HL-60/S4 treated with phorbol 12-myristate 13-acetate at 8.2 ng/mL for 4 days and 3 days (cell line): ENCODE results near the gene DDX10.

Experiments
- in situ Hi-C: fragments of 300-500 bp; cut with MboI; formaldehyde crosslinking; loops from 2 replicates; pipeline ENCODE4 v1.15.0; 2022; ENCODE audit warnings: low sequenced_read_pairs

The DDX10 gene

DNA sequence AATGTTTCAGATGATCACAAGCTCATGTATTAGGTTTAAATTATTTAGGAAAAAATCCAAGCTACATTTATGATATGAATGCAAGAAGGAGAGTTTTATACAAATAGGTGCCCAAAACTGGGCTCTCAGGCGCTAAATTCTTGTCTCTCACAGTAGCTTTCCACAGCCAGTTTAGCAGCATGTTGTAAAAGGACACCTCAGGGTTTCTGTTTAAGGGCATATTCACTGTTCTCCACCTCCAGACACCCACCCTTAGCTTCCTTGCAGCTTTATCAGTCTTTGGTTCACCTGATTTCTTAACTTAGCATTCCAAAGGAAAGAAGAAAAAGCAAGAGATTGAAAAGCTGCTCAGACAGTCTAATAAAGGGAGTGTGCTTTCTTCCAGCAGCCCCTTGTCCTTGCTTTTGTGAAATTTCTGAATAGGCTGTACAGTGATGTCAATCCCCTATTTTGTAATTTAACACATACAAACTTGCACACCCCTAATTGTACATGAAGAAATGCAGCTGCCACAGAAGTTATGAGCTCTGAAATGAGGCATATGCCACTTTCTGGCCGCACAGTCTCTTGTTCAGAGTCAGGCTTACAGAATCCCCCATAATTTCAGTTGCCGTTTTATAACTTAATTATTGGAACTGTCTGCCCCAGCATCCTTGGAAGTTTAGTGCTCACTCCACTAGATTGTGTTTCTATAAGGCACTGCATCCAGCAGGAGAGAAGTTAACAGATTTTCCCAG lies 262.1 kb downstream of the DDX10 start:
- in situ Hi-C loops = no loop called here

DNA sequence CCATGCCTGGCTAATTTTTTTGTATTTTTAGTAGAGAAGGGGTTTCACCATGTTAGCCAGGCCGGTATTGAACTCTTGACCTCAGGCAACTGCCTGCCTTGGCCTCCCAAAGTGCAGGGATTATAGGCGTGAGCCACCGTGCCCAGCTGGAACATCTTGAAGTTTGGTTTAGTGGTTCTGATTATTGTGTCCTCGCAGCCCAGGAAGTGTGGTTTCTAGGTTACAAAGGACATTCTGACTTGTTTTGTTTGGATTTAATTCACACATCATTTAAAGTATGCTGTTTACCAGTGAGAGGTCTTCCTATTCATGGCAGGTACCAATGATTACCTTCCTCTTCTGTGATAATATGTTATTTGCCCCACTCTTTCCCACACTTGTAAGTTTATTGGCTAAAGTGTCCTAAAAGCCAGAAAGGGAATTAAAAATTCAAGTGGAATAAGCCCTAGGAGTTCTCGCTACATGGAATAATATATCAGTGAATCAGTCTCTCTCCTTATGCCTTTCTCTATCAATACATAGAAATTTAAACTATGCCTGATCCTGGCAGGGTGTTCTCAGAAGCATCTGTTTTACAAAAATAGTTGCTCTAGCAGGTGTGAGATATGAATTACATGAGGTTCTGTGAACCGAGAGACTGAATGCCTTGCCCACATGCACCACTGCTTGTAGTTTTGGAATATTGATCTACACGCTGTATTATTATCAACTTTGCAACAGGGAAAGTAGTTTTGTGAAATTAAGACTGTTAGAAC lies 263.1 kb downstream of the DDX10 start:
- in situ Hi-C loops = no loop called here

DNA sequence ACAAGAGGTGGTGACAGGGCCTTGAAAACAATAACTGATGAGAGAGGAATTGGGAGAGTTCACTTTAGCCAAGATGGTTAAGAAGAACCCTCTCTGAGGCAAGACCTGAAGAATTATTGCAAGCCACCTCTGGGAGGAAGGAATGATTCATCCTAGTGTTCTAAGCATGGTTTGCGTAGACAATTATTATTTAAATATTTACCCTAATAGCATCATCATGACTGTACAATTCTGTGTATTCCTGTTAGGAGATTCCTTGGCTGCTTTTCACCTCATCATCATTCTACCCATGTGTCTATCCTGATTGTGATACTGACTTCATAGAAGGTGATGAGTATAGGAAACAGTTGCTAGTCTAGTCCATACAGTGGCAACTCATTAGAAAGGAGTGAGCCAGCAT lies 264.4 kb downstream of the DDX10 start:
- in situ Hi-C loops = no loop called here

DNA sequence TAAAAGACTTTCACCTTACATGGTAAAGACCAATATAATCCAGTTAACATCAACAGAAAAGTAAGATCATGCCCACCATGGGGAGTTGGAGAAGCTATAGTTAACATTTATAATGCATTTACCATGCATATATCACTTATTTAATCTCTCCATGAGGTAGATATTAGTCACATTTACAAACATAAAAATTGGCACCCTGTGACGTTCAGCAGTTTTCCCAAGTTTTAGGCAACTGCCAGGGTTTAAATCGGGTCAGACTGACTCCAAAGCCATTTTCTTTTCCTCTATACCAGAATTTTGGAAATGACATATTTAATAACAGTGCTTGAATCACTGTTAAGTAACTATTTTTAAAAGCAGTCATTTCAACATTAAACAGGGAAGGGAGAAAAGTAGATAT lies 266.3 kb downstream of the DDX10 start:
- in situ Hi-C loops = no loop called here

DNA sequence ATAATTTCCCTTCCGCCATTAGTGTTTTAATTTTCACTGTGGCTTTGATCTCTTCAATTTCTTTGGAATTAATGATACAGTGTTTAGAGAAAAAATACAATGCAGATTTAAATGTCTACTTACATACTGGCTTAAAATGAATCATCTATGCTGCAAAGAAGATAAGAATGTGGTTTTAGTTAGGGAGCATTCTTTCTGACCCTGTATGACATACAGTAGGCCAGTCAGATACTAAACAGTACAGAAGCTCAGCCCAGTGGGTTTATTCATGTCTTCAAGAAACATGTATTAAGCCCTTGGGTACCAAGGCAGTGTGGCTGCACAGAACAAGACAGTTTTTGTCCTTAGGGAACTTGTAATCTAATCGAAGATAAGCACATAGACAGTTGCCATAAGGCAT lies 268.8 kb downstream of the DDX10 start:
- in situ Hi-C loops = no loop called here

DNA sequence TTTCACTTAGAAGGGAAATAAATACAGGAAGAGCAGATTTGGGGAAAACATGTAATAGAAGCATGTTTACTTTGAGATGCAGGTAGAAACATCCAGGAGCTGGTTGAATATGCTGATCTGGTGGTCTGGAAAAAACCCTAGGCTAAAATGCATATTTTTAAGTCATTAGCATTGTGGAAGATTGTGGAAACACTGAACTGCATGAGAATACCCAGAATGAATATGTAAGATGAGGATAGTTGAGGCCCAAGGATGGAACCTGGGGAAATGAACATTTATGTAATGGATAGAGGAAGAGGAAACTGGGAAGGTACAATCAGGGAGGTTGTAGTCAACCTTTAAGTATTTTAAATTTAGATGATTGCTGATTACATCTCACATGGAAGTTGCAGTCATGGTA lies 269.4 kb downstream of the DDX10 start:
- in situ Hi-C loops = no loop called here

DNA sequence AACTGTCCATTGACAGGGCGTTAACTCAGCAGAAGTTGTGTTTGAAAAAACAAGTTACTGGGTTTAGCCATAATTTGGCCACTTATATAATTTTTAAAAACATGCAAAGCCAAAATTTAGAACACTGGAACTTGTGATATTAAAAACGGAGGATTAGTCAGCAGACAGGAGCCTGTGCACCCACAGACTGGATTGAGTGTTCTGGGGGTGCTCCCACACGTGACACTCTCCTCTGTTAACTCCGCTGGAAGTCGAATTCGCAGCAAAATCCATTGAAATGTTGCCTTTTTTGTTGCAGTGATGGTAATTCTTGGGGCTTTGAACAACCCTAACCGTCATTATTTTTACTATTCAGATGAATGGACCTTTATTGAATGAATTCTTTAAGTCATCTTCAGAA lies 269.8 kb downstream of the DDX10 start:
- in situ Hi-C loops = no loop called here

DNA sequence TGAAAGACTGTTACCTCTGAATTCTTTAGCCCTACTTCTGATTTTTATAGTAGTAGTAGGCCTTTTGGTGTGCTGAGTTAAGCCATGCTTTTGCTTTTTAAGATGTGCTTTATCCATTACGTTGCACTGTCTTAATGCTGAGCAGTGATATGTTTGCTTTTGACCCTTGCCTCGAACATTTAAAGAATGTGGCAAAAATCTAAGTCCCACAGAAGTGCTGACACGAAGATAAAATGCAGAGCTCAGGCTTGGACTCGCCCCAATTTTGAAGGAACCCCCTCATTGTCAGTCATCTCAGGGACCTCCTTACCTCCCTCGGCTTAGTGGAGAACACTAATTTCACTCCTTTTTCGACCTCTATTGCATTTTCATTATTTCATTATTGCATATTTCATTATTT lies 272.9 kb downstream of the DDX10 start:
- in situ Hi-C loops = no loop called here

DNA sequence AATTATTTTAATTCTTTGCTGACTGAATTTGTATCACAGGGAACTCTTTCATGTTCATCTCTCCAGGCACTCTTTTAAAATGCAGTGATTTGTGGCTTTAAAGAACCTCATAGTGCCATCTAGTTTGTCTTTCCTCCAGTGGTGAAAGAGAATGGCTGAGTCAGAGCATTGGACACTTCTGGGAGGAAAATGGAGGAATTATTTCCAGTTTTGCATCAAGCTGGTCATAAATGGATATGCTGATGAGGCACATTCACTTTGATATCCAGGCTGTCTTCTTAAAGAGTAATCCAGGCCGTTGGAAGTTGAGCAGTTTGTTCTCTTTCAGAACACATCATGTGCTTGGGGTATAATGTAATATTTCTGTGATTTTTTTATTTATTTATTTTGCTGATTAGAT lies 273.7 kb downstream of the DDX10 start:
- in situ Hi-C loops = no loop called here

DNA sequence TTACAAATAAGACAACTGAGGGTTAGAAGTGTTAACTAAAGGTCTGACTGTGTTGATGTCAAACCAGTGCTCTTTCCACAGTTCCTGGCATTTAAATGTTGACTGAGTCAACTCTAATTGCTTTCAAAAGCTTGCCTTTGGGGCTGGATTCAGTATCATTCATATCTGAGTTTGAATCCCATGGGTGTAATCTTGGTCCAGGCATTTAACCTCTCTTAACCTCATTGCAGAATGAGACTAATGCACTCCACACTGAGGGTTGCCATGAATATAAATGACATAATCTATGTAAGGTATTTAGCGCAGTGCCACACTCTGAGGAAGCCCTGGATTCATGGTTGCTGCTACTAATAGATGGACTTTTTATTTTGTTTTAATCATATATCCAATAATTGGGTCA lies 274.3 kb downstream of the DDX10 start:
- in situ Hi-C loops = no loop called here

DNA sequence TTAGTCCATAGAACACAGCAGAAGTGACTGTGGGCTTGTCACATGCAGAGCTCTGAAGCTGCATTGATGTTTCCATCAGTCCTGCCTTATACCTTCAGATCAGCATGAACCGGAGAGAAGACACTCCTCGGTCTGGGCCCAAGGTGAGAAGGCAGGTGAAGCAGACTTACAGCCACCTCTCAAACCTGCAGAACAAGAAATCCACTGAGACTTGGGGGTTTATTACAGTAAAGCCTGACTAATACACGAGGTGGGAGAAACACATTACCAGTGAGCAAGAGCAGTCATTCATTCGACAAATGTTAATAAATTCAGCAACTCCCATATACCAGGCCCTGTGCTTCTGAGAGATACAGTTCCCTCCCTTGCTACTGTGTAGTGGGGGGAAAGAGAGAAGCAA lies 279.0 kb downstream of the DDX10 start:
- in situ Hi-C loops = no loop called here

DNA sequence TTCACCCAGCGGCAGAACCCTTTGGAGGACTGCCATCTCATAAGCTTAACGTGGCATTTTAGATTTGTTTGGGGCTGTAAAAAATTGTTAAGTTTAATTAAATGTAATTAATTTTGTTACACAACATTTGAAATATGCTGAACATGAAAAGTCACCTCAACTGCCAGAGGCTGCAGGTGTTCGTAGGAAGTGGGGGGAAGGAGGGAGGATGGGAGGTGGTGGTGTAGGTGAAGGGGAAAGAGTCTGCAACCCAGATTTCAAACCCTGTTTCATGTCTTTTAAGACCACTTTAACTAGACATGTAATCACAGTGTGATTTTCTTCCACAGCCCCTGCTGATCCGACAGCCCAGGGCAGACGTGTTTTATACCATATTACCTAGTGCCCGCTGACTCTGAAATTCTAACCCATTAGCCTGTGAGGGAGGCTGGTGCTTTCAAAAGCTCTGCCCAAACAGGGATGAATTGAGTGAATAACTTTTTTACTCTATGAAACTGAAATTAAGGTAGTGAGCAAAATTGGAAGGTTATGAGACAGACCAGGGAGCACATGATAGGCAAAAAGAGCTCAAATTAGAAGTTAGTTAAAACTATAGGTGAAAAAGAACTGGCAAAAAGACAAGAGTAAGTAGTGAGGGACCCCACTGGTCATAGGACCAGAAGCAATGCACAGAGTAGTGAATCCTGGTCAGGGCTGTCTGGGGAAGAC lies 279.8 kb downstream of the DDX10 start:
- in situ Hi-C loops = no loop called here

DNA sequence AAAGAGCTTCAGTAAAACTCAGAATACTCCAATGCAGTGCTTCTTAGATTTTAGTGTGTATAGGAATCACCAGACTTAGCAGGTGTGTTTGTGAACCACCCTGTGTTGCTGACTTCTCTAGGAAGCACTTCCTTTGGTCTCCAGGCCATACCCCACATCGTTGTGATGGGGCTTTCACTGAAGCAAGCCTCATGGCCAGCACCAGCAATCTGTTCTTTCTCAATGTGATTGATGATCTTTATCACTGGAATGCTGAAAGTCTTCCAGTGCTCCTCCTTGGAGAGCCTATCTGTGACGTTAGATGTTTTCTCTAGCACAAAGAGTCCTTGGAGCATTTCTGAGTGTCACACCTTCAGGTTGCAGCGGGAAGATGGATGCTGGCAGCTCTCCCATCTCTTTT lies 280.5 kb downstream of the DDX10 start:
- in situ Hi-C loops = no loop called here

DNA sequence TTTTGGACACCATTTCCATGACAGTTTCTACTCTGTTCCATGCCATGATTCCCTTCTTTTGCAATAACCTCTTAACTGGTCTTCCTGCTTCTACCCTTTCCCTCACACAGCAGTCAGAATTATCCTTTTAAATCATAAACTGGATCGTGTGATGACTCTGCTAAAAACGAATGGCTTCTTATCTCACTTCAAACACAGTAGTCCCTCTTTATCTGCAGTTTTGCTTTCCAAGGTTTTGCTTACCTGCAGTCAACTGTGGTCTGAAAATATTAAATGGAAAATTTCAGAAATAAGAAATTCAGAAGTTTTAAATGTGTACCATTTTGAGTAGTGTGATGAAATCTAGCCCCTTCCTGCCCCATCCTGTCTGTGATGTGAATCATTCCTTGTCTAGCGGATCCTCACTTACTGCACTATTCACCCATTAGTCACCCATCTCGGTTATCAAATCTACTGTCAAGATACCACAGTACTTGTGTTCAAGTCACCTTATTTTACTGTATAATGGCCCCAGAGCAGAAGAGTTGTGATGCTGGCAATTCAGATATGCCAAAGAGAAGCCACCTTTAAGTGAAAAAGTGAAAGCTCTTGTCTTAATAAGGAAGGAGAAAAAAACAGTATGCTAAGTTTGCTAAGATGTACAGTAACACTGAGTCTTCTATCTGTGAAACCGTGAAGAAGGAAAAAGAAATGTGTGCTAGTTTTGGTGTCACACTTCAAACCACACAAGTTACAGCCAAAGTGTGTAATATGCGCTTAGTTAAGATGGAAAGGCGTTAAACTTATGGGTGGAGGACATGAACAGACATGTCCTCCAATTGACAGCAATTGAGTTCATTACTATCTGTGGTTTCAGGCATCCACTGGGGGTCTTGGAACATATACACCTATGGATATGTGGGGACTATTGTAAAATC lies 283.0 kb downstream of the DDX10 start:
- in situ Hi-C loops = no loop called here

DNA sequence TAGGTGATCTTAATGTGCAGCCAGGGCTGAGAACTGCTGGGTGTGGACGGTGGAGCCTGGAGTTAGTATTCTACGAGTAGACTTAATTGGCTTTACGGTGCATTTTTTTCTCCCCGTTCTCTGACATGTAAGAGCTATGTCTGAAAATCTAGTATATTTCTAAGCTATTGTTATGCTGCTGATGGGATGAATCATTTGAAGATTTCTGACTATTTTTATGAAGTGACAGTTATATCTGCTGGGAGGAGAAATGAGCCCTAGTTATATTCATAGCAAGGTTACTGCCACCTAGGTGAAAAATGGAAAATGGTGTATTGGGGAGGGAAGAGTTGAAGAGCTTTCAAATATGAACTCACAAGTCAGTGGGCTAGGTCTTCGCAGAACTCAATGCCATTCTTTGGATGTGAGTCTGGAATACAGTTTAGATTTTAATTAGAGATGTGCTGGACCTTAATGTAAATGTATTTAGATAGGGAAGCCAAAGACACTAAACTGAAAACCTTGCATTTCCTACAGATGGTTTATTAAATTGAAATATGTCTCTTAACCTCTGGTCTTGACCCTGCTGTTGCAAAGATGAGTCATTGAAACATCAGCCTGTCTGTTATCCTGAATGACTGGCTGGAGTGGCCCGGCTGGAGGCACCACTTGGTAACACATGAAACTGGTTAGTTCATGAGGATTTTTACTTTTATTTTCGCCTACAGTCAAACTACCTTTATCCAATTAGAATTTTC lies 293.7 kb downstream of the DDX10 start:
- in situ Hi-C loops = no loop called here

DNA sequence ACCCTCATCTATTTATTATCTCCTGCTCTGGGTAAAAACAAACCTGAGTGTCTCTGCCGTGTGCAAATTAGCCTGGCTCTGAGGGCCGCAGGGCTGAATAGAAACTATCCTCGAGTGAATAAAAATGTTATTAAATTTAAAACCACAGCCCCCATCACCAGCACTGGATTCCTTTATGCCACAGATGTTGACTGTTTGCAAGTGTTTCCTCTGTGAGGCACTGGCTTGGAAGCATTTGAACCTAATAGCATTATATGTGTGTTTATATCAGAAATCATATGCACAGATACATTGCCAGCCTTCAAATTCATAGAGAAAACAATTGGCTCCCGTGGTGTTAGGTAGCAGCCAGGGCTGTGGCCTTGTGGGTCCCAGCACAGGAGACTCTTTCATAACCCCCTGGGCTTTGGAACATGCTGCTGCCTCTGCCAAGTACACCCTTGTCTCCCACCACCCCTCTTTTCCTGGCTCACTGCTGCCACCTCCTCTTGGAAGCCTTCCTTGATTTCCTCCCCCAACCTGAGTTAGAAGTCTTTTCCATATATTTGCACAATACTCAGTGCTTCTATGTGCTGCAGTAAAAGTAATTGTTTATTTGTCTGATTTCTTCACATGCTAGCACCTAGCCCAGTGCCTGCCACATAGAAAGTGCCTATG lies 294.4 kb downstream of the DDX10 start:
- in situ Hi-C loops = no loop called here

DNA sequence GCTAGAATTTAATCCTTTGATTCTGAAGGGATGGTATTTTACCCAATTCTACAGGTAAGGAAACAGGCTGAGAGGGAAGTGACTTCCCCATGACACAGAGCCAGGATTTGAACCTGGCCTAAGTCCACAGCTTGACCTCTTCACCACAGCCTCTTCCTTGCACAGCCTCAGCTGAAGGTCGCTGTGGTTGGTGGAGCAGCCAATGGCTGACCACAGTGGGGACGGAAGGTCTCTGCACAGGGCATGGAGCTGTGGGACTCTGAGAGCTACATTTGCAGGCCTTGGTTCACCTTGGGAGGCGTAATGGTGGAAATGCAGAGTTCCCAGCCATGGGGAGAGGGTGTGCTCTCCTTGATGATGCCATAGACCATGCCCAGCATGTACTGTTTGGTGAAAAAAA lies 295.0 kb downstream of the DDX10 start:
- in situ Hi-C loops = no loop called here

DNA sequence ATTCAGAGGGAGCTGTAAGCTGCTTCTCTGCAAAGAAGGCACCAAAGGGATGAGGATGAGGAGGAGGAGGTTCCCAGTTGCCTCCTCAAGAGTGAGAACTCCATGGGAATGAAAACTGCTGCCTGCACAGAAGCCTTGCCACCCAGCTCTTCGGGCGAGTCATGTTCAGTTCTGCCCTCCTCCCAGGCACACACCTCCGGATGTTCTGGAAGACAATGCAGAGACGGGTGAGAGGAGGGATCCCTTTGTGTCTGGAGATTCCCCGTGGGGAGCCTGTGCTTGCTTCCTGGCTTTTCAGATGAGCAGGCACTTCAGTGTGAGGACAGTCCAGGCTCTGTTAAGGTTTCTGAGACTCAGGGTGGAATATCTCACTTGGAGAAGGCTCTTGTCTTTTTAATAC lies 295.6 kb downstream of the DDX10 start:
- in situ Hi-C loops = no loop called here

DNA sequence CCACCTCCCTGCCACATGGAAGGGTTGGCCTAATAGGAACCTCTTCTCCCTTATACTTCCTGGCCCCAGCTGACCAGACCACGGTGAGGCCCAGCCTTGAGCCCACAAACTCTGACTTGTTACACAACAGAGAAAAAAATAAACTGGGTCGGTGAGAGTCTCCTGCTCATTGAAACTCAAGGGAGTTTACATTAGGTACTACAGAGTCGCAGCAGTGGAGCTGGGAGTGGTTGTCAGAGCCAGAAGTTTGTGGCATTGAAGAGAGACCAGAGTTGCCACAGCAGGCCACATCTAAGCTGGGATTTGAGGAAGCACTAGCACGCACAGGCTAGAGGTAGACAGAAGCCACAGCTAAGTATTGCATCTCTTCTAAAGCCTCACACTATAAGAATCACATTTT lies 296.2 kb downstream of the DDX10 start:
- in situ Hi-C loops = no loop called here

DNA sequence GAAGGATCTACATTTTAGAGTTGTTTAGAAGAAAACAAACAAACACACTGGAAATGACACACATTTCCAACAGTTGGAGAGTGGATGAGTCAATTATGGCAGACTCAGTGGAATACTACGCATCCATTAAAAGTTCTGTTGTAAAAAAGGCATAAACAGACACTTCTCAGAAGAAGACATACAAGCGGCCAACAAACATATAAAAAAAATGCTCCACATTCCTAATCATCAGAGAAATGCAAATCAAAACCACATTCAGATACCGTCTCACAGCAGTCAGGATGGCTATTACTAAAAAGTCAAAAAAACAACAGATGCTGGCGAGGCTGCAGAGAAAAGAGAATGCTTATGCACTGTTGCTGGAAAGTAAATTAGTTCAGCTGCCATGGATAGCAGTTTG lies 298.2 kb downstream of the DDX10 start:
- in situ Hi-C loops = no loop called here
